ENCODE data around the gene NTN4. TPM values are rescaled to one million over a fixed set of nuclear protein-coding genes. Genes with fewer than 3 reads are reported as not detected.
A peak's percentile ranks its signal among the peaks of the same experiment; 100 is the strongest.
"Not testable (repeated sequence)": the region's sequence is repeated elsewhere in the genome, so short reads cannot be mapped to it uniquely, and the experiment has no call there.

Gene NTN4
- total and polyA plus RNA-seq, 4 donors = 22.1 to 72.4 (median 53.5) TPM

- no peak overlapping the region for H3K4me3 ChIP-seq
- H3K36me3 ChIP-seq (ENCODE audit: control insufficient read depth in 4 of 4, insufficient read depth in 4 of 4, low read length in 4 of 4) = peaks cover 0 to 4% (median 2%) of the 10 kb centered on the region in 4 donors
- H3K27me3 ChIP-seq (ENCODE audit: control insufficient read depth in 3 of 3, insufficient read depth in 3 of 3, low read length in 2 of 3) = no peaks in the 10 kb centered on the region
- H3K4me1 ChIP-seq (ENCODE audit: control insufficient read depth in 5 of 5, insufficient read depth in 5 of 5, low read length in 5 of 5) = peaks cover 0 to 1% (median 0%) of the 10 kb centered on the region in 5 donors
- H3K27ac ChIP-seq (ENCODE audit: low read depth in 1 of 2, low read length in 1 of 2) = no peak overlapping the region
- H3K9ac ChIP-seq (ENCODE audit: insufficient read depth in 1 of 2, low read length in 2 of 2) = no peak overlapping the region
- peaks cover 0 to 3% (median 0%) of the 10 kb centered on the region in 4 donors for H3K9me3 ChIP-seq (ENCODE audit: control insufficient read depth in 4 of 4, insufficient read depth in 3 of 4, low read length in 3 of 4)
- ATAC-seq (ENCODE audit: insufficient read depth, low FRiP score) = no peak
- no peak for TF ChIP-seq CTCF (IDR thresholded peaks at IDR 0.05; ENCODE audit: control extremely low read depth, extremely low read depth)
- no peak for DNase-seq
- 72 to 84% methylated on average over 4 of the region's 4 CpGs for WGBS, 2 donors
These were observed 109.3 kb downstream of the NTN4 start for GRCh38 chr12:95681210-95681765.

- Histone ChIP-seq H3K4me1 (ENCODE audit: control insufficient read depth in 5 of 5, insufficient read depth in 5 of 5, low read length in 5 of 5) (peaks cover 0 to 12% (median 3%) of the 10 kb centered on the region in 5 donors), H3K9ac (ENCODE audit: insufficient read depth in 1 of 2, low read length in 2 of 2) (no peak overlapping the region), H3K36me3 (ENCODE audit: control insufficient read depth in 4 of 4, insufficient read depth in 4 of 4, low read length in 4 of 4) (peaks cover 0 to 4% (median 2%) of the 10 kb centered on the region in 4 donors), H3K9me3 (ENCODE audit: control insufficient read depth in 4 of 4, insufficient read depth in 3 of 4, low read length in 3 of 4) (peaks cover 0 to 3% (median 0%) of the 10 kb centered on the region in 4 donors), H3K27ac (ENCODE audit: low read depth in 1 of 2, low read length in 1 of 2) (no peak overlapping the region), H3K4me3 (no peak overlapping the region), H3K27me3 (ENCODE audit: control insufficient read depth in 3 of 3, insufficient read depth in 3 of 3, low read length in 2 of 3) (no peaks in the 10 kb centered on the region)
- 88 to 97% methylated on average over 1 of the region's 1 CpG for WGBS, 2 donors
- DNase-seq = no peak
- no peak for TF ChIP-seq CTCF (IDR thresholded peaks at IDR 0.05; ENCODE audit: control extremely low read depth, extremely low read depth)
- ATAC-seq (ENCODE audit: insufficient read depth, low FRiP score) = no peak
These were observed 111.9 kb downstream of the NTN4 start for GRCh38 chr12:95678684-95679083.

- H3K27ac ChIP-seq (ENCODE audit: low read depth in 1 of 2, low read length in 1 of 2); H3K9ac ChIP-seq (ENCODE audit: insufficient read depth in 1 of 2, low read length in 2 of 2); H3K36me3 ChIP-seq (ENCODE audit: control insufficient read depth in 4 of 4, insufficient read depth in 4 of 4, low read length in 4 of 4); DNase-seq; H3K9me3 ChIP-seq (ENCODE audit: control insufficient read depth in 4 of 4, insufficient read depth in 3 of 4, low read length in 3 of 4); H3K4me3 ChIP-seq; ATAC-seq (ENCODE audit: insufficient read depth, low FRiP score); H3K27me3 ChIP-seq (ENCODE audit: control insufficient read depth in 3 of 3, insufficient read depth in 3 of 3, low read length in 2 of 3): not testable (repeated sequence)
- H3K4me1 ChIP-seq (ENCODE audit: control insufficient read depth in 5 of 5, insufficient read depth in 5 of 5, low read length in 5 of 5) = peaks cover 0 to 13% (median 3%) of the 10 kb centered on the region in 5 donors
- 77 to 90% methylated on average over 3 of the region's 3 CpGs for WGBS, 2 donors
These were observed 112.8 kb downstream of the NTN4 start for GRCh38 chr12:95677782-95678181.

GRCh38 chr12:95674631-95675030 is 115.9 kb downstream of the NTN4 start:
- DNase-seq (peak; percentile 69 to 89 (median 88)), ATAC-seq (ENCODE audit: insufficient read depth, low FRiP score) (no peak)
- no peak for TF ChIP-seq CTCF (IDR thresholded peaks at IDR 0.05; ENCODE audit: control extremely low read depth, extremely low read depth)
- peaks cover 0 to 2% (median 0%) of the 10 kb centered on the region in 4 donors for H3K36me3 ChIP-seq (ENCODE audit: control insufficient read depth in 4 of 4, insufficient read depth in 4 of 4, low read length in 4 of 4)
- no peaks in the 10 kb centered on the region for H3K27me3 ChIP-seq (ENCODE audit: control insufficient read depth in 3 of 3, insufficient read depth in 3 of 3, low read length in 2 of 3)
- no peak overlapping the region for H3K27ac ChIP-seq (ENCODE audit: low read depth in 1 of 2, low read length in 1 of 2)
- H3K4me3 ChIP-seq = no peak overlapping the region
- 48 to 67% methylated on average over 1 of the region's 1 CpG for WGBS, 2 donors
- peaks cover 0 to 13% (median 3%) of the 10 kb centered on the region in 5 donors for H3K4me1 ChIP-seq (ENCODE audit: control insufficient read depth in 5 of 5, insufficient read depth in 5 of 5, low read length in 5 of 5)
- H3K9ac ChIP-seq (ENCODE audit: insufficient read depth in 1 of 2, low read length in 2 of 2) = no peak overlapping the region
- no peaks in the 10 kb centered on the region for H3K9me3 ChIP-seq (ENCODE audit: control insufficient read depth in 4 of 4, insufficient read depth in 3 of 4, low read length in 3 of 4)
